Measurements from ENCODE around the gene KRT75.

KRT75 gene

GRCh38 chr12:52385226-52385702 lies 48.9 kb downstream of the KRT75 start, which contains the start of gene KRT84:
Gene KRT84, minus strand, starts transcription at chr12:52385652. Its CDS starts 67 bp downstream, at chr12:52385585.
- DNase-seq, result no peak
- Histone ChIP-seq H3K27ac (ENCODE audit: insufficient read depth, low read length, poor library complexity, severe bottlenecking) (no peak within 1 kb of the TSS), H3K36me3 (ENCODE audit: control insufficient read depth, insufficient read depth, low read length) (no peaks in the 10 kb centered on the region), H3K9me3 (ENCODE audit: control insufficient read depth, low read length) (no peaks in the 10 kb centered on the region), H3K4me3 (ENCODE audit: insufficient read depth, low read depth, low read length, poor library complexity, severe bottlenecking) (no peak within 1 kb of the TSS), H3K27me3 (replicated peaks; ENCODE audit: control insufficient read depth, insufficient read depth, low read length, poor library complexity, severe bottlenecking) (no peaks in the 10 kb centered on the region), H3K4me1 (ENCODE audit: control insufficient read depth, insufficient read depth, low read length, poor library complexity, severe bottlenecking) (no peaks in the 10 kb centered on the region)

- no peak for DNase-seq
- Histone ChIP-seq H3K36me3 (ENCODE audit: control insufficient read depth, insufficient read depth, low read length) (no peaks in the 10 kb centered on the region), H3K4me3 (ENCODE audit: insufficient read depth, low read depth, low read length, poor library complexity, severe bottlenecking) (no peak overlapping the region), H3K9me3 (ENCODE audit: control insufficient read depth, low read length) (no peaks in the 10 kb centered on the region), H3K27ac (ENCODE audit: insufficient read depth, low read length, poor library complexity, severe bottlenecking) (no peak overlapping the region), H3K27me3 (replicated peaks; ENCODE audit: control insufficient read depth, insufficient read depth, low read length, poor library complexity, severe bottlenecking) (no peaks in the 10 kb centered on the region), H3K4me1 (ENCODE audit: control insufficient read depth, insufficient read depth, low read length, poor library complexity, severe bottlenecking) (no peaks in the 10 kb centered on the region)
Observed at GRCh38 chr12:52383331-52383730, 50.8 kb downstream of the KRT75 start.

- no peak for DNase-seq
- H3K9me3 ChIP-seq (ENCODE audit: control insufficient read depth, low read length), result no peaks in the 10 kb centered on the region
- H3K27me3 ChIP-seq (replicated peaks; ENCODE audit: control insufficient read depth, insufficient read depth, low read length, poor library complexity, severe bottlenecking), result no peaks in the 10 kb centered on the region
- no peaks in the 10 kb centered on the region for H3K36me3 ChIP-seq (ENCODE audit: control insufficient read depth, insufficient read depth, low read length)
- no peak overlapping the region for H3K4me3 ChIP-seq (ENCODE audit: insufficient read depth, low read depth, low read length, poor library complexity, severe bottlenecking)
- H3K27ac ChIP-seq (ENCODE audit: insufficient read depth, low read length, poor library complexity, severe bottlenecking), result no peak overlapping the region
- H3K4me1 ChIP-seq (ENCODE audit: control insufficient read depth, insufficient read depth, low read length, poor library complexity, severe bottlenecking), result no peaks in the 10 kb centered on the region
Observed at GRCh38 chr12:52382854-52383253, 51.3 kb downstream of the KRT75 start.

- no peak for DNase-seq
- Histone ChIP-seq H3K9me3 (ENCODE audit: control insufficient read depth, low read length) (no peaks in the 10 kb centered on the region), H3K27me3 (replicated peaks; ENCODE audit: control insufficient read depth, insufficient read depth, low read length, poor library complexity, severe bottlenecking) (no peaks in the 10 kb centered on the region)
Observed at GRCh38 chr12:52381206-52381605, 53.0 kb downstream of the KRT75 start.

GRCh38 chr12:52380271-52380694 lies 53.9 kb downstream of the KRT75 start:
- no peaks in the 10 kb centered on the region for H3K9me3 ChIP-seq (ENCODE audit: control insufficient read depth, low read length)
- no peak overlapping the region for H3K4me3 ChIP-seq (ENCODE audit: insufficient read depth, low read depth, low read length, poor library complexity, severe bottlenecking)
- H3K27ac ChIP-seq (ENCODE audit: insufficient read depth, low read length, poor library complexity, severe bottlenecking), result no peak overlapping the region
- H3K4me1 ChIP-seq (ENCODE audit: control insufficient read depth, insufficient read depth, low read length, poor library complexity, severe bottlenecking), result no peaks in the 10 kb centered on the region
- no peak for DNase-seq
- no peaks in the 10 kb centered on the region for H3K27me3 ChIP-seq (replicated peaks; ENCODE audit: control insufficient read depth, insufficient read depth, low read length, poor library complexity, severe bottlenecking)
- H3K36me3 ChIP-seq (ENCODE audit: control insufficient read depth, insufficient read depth, low read length), result no peaks in the 10 kb centered on the region

More at GRCh38 chr12:52381206-52381605, 53.0 kb downstream of the KRT75 start:
- H3K4me3 ChIP-seq (ENCODE audit: insufficient read depth, low read depth, low read length, poor library complexity, severe bottlenecking), result no peak overlapping the region
- no peak overlapping the region for H3K27ac ChIP-seq (ENCODE audit: insufficient read depth, low read length, poor library complexity, severe bottlenecking)
- no peaks in the 10 kb centered on the region for H3K36me3 ChIP-seq (ENCODE audit: control insufficient read depth, insufficient read depth, low read length)
- H3K4me1 ChIP-seq (ENCODE audit: control insufficient read depth, insufficient read depth, low read length, poor library complexity, severe bottlenecking), result no peaks in the 10 kb centered on the region

- no peak overlapping the region for H3K27ac ChIP-seq (ENCODE audit: insufficient read depth, low read length, poor library complexity, severe bottlenecking)
- no peaks in the 10 kb centered on the region for H3K4me1 ChIP-seq (ENCODE audit: control insufficient read depth, insufficient read depth, low read length, poor library complexity, severe bottlenecking)
- H3K4me3 ChIP-seq (ENCODE audit: insufficient read depth, low read depth, low read length, poor library complexity, severe bottlenecking), result no peak overlapping the region
- no peaks in the 10 kb centered on the region for H3K36me3 ChIP-seq (ENCODE audit: control insufficient read depth, insufficient read depth, low read length)
- H3K9me3 ChIP-seq (ENCODE audit: control insufficient read depth, low read length), result no peaks in the 10 kb centered on the region
- no peaks in the 10 kb centered on the region for H3K27me3 ChIP-seq (replicated peaks; ENCODE audit: control insufficient read depth, insufficient read depth, low read length, poor library complexity, severe bottlenecking)
- DNase-seq, result no peak
Observed at GRCh38 chr12:52379536-52379935, 54.6 kb downstream of the KRT75 start.

GRCh38 chr12:52378091-52378490 lies 56.1 kb downstream of the KRT75 start:
- Histone ChIP-seq H3K9me3 (ENCODE audit: control insufficient read depth, low read length) (no peaks in the 10 kb centered on the region), H3K4me1 (ENCODE audit: control insufficient read depth, insufficient read depth, low read length, poor library complexity, severe bottlenecking) (no peaks in the 10 kb centered on the region), H3K27ac (ENCODE audit: insufficient read depth, low read length, poor library complexity, severe bottlenecking) (no peak overlapping the region), H3K27me3 (replicated peaks; ENCODE audit: control insufficient read depth, insufficient read depth, low read length, poor library complexity, severe bottlenecking) (no peaks in the 10 kb centered on the region), H3K4me3 (ENCODE audit: insufficient read depth, low read depth, low read length, poor library complexity, severe bottlenecking) (no peak overlapping the region), H3K36me3 (ENCODE audit: control insufficient read depth, insufficient read depth, low read length) (no peaks in the 10 kb centered on the region)
- no peak for DNase-seq

GRCh38 chr12:52377266-52377665 lies 56.9 kb downstream of the KRT75 start:
- no peak for DNase-seq
- Histone ChIP-seq H3K27me3 (replicated peaks; ENCODE audit: control insufficient read depth, insufficient read depth, low read length, poor library complexity, severe bottlenecking) (no peaks in the 10 kb centered on the region), H3K4me3 (ENCODE audit: insufficient read depth, low read depth, low read length, poor library complexity, severe bottlenecking) (no peak overlapping the region), H3K27ac (ENCODE audit: insufficient read depth, low read length, poor library complexity, severe bottlenecking) (no peak overlapping the region), H3K4me1 (ENCODE audit: control insufficient read depth, insufficient read depth, low read length, poor library complexity, severe bottlenecking) (no peaks in the 10 kb centered on the region), H3K36me3 (ENCODE audit: control insufficient read depth, insufficient read depth, low read length) (no peaks in the 10 kb centered on the region), H3K9me3 (ENCODE audit: control insufficient read depth, low read length) (no peaks in the 10 kb centered on the region)
